ENCODE results near the gene CSRNP2.

The CSRNP2 gene

GRCh38 chr12:51028126-51028812 is 55.1 kb downstream of the CSRNP2 start:
- no peak overlapping the region for H3K4me3 ChIP-seq (ENCODE audit: low read depth, low read length)
- peak; percentile 50 for TF ChIP-seq CTCF (IDR thresholded peaks at IDR 0.05; ENCODE audit: control insufficient read depth, extremely low read depth, insufficient read depth)
- no peak for DNase-seq (ENCODE audit: low read depth)

GRCh38 chr12:51027342-51027835 is 56.0 kb downstream of the CSRNP2 start:
- no peak for DNase-seq (ENCODE audit: low read depth)
- no peak for TF ChIP-seq CTCF (IDR thresholded peaks at IDR 0.05; ENCODE audit: control insufficient read depth, extremely low read depth, insufficient read depth)
- H3K4me3 ChIP-seq (ENCODE audit: low read depth, low read length) = no peak overlapping the region

GRCh38 chr12:51025836-51026638 is 57.4 kb downstream of the CSRNP2 start, which contains the start of gene SLC11A2:
SLC11A2 (minus strand) TSS chr12:51026384; CDS start chr12:51010728, 15,656 bp downstream.
- no peak for TF ChIP-seq CTCF (IDR thresholded peaks at IDR 0.05; ENCODE audit: control insufficient read depth, extremely low read depth, insufficient read depth)
- H3K4me3 ChIP-seq (ENCODE audit: low read depth, low read length) = peak within 1 kb of the TSS; percentile 79
- peak; percentile 82 for DNase-seq (ENCODE audit: low read depth)

GRCh38 chr12:51025338-51025835 is 58.0 kb downstream of the CSRNP2 start:
- TF ChIP-seq CTCF (IDR thresholded peaks at IDR 0.05; ENCODE audit: control insufficient read depth, extremely low read depth, insufficient read depth) = no peak
- no peak for DNase-seq (ENCODE audit: low read depth)
- peak overlapping the region; percentile 79 for H3K4me3 ChIP-seq (ENCODE audit: low read depth, low read length)

GRCh38 chr12:51023625-51024382 is 59.6 kb downstream of the CSRNP2 start:
- no peak for TF ChIP-seq CTCF (IDR thresholded peaks at IDR 0.05; ENCODE audit: control insufficient read depth, extremely low read depth, insufficient read depth)
- peak overlapping the region; percentile 79 for H3K4me3 ChIP-seq (ENCODE audit: low read depth, low read length)
- DNase-seq (ENCODE audit: low read depth) = no peak

- DNase-seq (ENCODE audit: low read depth) = no peak
- TF ChIP-seq CTCF (IDR thresholded peaks at IDR 0.05; ENCODE audit: control insufficient read depth, extremely low read depth, insufficient read depth) = no peak
- no peak overlapping the region for H3K4me3 ChIP-seq (ENCODE audit: low read depth, low read length)
Measured at GRCh38 chr12:51021694-51022093, 61.7 kb downstream of the CSRNP2 start.
